Pancreas (tissue), 10 donors: ENCODE measurements around the gene AGBL1. TPM values are rescaled to one million over a fixed set of nuclear protein-coding genes. Genes with fewer than 3 reads are reported as not detected.
"Not testable (repeated sequence)": the region's sequence is repeated elsewhere in the genome, so short reads cannot be mapped to it uniquely, and the experiment has no call there.

Experiments used
- ATAC-seq, 4 donors: fragments of 200-7000 bp; cut with Tn5 transposase; one replicate each; pipeline versions ENCODE4 v1.8.0 to v1.9.1; 2020; ENCODE audit warnings: mild to moderate bottlenecking in 4 of 4, moderate library complexity in 4 of 4
- DNase-seq, 6 donors: peaks; one replicate each; pipeline ENCODE4 v3.0.0-alpha.2; 2020
- FAIRE-seq: peaks from 2 replicates; lab custom pipeline; 2012; peaks lifted over from hg19 to GRCh38; lab: Jason Lieb, UNC
- H3K27ac ChIP-seq, 4 donors: fragments of 200-600 bp; sonication (generic); 1 replicate in 3 of 4; 2 replicates in 1 of 4; pipeline versions ENCODE4 v1.5.0 to v1.8.0; 2020
- H3K27me3 ChIP-seq, 4 donors: fragments of 200-600 bp; one replicate each; pipeline ENCODE4 v1.8.0; 2021
- H3K36me3 ChIP-seq, 3 donors: fragments of 200-600 bp; sonication (generic) in 1 of 3; one replicate each; pipeline versions ENCODE4 v1.5.0 to v1.8.0; 2020 to 2021
- H3K4me1 ChIP-seq, 3 donors: fragments of 200-600 bp; one replicate each; pipeline ENCODE4 v1.8.0; 2021
- H3K4me3 ChIP-seq, 4 donors: fragments of 200-600 bp; sonication (generic) in 2 of 4; one replicate each; pipeline versions ENCODE4 v1.5.0 to v1.8.0; 2020 to 2021
- H3K9me3 ChIP-seq, 4 donors: fragments of 200-600 bp; one replicate each; pipeline ENCODE4 v1.8.0; 2021
- CTCF ChIP-seq, 4 donors: fragments of 200-600 bp; sonication (generic) in 3 of 4; IDR thresholded peaks; one replicate each; pipeline versions ENCODE4 v1.5.0 to v1.8.0; 2021; ENCODE audit warnings: antibody characterized with exemption in 4 of 4
- WGBS, 2 donors: extraction: QIAGEN DNeasy Blood & Tissue Kit; methylation state at CpG; one replicate each; pipeline ENCODE4 v1.1.7; 2013; 5-methylcytosine and 5-hydroxymethylcytosine counted together
- intact Hi-C, 3 donors: fragments of 100-400 bp; cut with DNase I; formaldehyde crosslinking; loops; one replicate each; pipeline versions ENCODE4 v1.11.1 to v1.14.2; 2022
- polyA plus RNA-seq, 2 donors: library from polyadenylated mRNA; stranded (reverse); fragments of 200-250 nt; gene quantifications; one replicate each; pipeline ENCODE4 v1.2.3, GENCODE V29; 2013
- total RNA-seq, 6 donors: library from RNA; stranded (reverse); fragmentation: NEBNext Ultra II Directional in 4 of 6; extraction: Animal tissue kit (Norgen Biotek cat#: 25700) in 4 of 6; gene quantifications; one replicate each; pipeline versions ENCODE4 v1.2.1 to v1.2.4, GENCODE V29; 2021 to 2023
- donor health status: healthy with polysubstance abuse.
- donor health status: DM: no; HTN: no; CAD: no; lungs with moderate emphysema.
- donor health status: DM: no; HTN: no; CAD: no.
- donor health status: control.
- donor health status: control.
- donor health status: Bipolar disorder and iron deficiency.
- donor health status: DM: yes; HTN: yes; CAD: no.
- donor health status: DM: no; HTN: no; CAD: no.
- donor health status: DM: no; HTN: no; CAD: no.
- donor health status: DM: yes; HTN: yes; CAD: no.

AGBL1 gene
- total and polyA plus RNA-seq, 8 donors: under 0.01 to 0.06 (median 0.05) TPM; not detected in 5

- no peak for DNase-seq
- no peaks in the 10 kb centered on the region for H3K9me3 ChIP-seq
- no peak overlapping the region for H3K27ac ChIP-seq
- TF ChIP-seq CTCF (IDR thresholded peaks at IDR 0.05): no peak
- peaks cover 0 to 3% (median 0%) of the 10 kb centered on the region in 4 donors for H3K27me3 ChIP-seq
- 60 to 71% methylated on average over 3 of the region's 3 CpGs for WGBS, 2 donors
- no peak for ATAC-seq
- intact Hi-C loops: no loop called here
- H3K4me3 ChIP-seq: no peak overlapping the region
- H3K4me1 ChIP-seq: no peaks in the 10 kb centered on the region
- no peak for FAIRE-seq
- no peaks in the 10 kb centered on the region for H3K36me3 ChIP-seq
These were observed 795.4 kb downstream of the AGBL1 start for GRCh38 chr15:86875067-86875466.

- intact Hi-C loops: no loop called here
- ATAC-seq: no peak
- no peaks in the 10 kb centered on the region for H3K9me3 ChIP-seq
- H3K4me1 ChIP-seq: no peaks in the 10 kb centered on the region
- no peak for DNase-seq
- no peak for TF ChIP-seq CTCF (IDR thresholded peaks at IDR 0.05)
- H3K27me3 ChIP-seq: no peaks in the 10 kb centered on the region
- no peak for FAIRE-seq
- 60 to 62% methylated on average over 4 of the region's 4 CpGs for WGBS, 2 donors
- no peak overlapping the region for H3K27ac ChIP-seq
- H3K36me3 ChIP-seq: no peaks in the 10 kb centered on the region
- no peak overlapping the region for H3K4me3 ChIP-seq
These were observed 796.8 kb downstream of the AGBL1 start for GRCh38 chr15:86876387-86876944.

- Histone ChIP-seq H3K36me3 (no peaks in the 10 kb centered on the region), H3K27me3 (no peaks in the 10 kb centered on the region), H3K27ac (no peak overlapping the region), H3K4me3 (no peak overlapping the region), H3K9me3 (no peaks in the 10 kb centered on the region), H3K4me1 (no peaks in the 10 kb centered on the region)
- 73 to 74% methylated on average over 2 of the region's 2 CpGs for WGBS, 2 donors
- ATAC-seq (no peak), FAIRE-seq (no peak), DNase-seq (no peak)
- intact Hi-C loops: no loop called here
- no peak for TF ChIP-seq CTCF (IDR thresholded peaks at IDR 0.05)
These were observed 797.5 kb downstream of the AGBL1 start for GRCh38 chr15:86877171-86877631.

GRCh38 chr15:86878844-86879243 is 799.2 kb downstream of the AGBL1 start:
- 49 to 52% methylated on average over 3 of the region's 3 CpGs for WGBS, 2 donors
- H3K4me1 ChIP-seq, H3K9me3 ChIP-seq, H3K4me3 ChIP-seq, DNase-seq, H3K27me3 ChIP-seq, ATAC-seq, H3K36me3 ChIP-seq, H3K27ac ChIP-seq, FAIRE-seq, intact Hi-C loops: not testable (repeated sequence)

- DNase-seq (no peak), ATAC-seq (no peak), FAIRE-seq (no peak)
- no peak overlapping the region for H3K27ac ChIP-seq
- H3K4me1 ChIP-seq: no peaks in the 10 kb centered on the region
- intact Hi-C loops: no loop called here
- H3K4me3 ChIP-seq: no peak overlapping the region
- 66 to 82% methylated on average over 10 of the region's 10 CpGs for WGBS, 2 donors
- TF ChIP-seq CTCF (IDR thresholded peaks at IDR 0.05): no peak
- H3K36me3 ChIP-seq: no peaks in the 10 kb centered on the region
- H3K9me3 ChIP-seq: no peaks in the 10 kb centered on the region
- H3K27me3 ChIP-seq: no peaks in the 10 kb centered on the region
These were observed 799.9 kb downstream of the AGBL1 start for GRCh38 chr15:86879250-86880229.
